ENCODE measurements around the gene PPHLN1. TPM values are rescaled to one million over a fixed set of nuclear protein-coding genes. Genes with fewer than 3 reads are reported as not detected.

Gene PPHLN1
- total and polyA plus RNA-seq, 7 donors, result 25.2 to 66.7 (median 52.3) TPM

DNA sequence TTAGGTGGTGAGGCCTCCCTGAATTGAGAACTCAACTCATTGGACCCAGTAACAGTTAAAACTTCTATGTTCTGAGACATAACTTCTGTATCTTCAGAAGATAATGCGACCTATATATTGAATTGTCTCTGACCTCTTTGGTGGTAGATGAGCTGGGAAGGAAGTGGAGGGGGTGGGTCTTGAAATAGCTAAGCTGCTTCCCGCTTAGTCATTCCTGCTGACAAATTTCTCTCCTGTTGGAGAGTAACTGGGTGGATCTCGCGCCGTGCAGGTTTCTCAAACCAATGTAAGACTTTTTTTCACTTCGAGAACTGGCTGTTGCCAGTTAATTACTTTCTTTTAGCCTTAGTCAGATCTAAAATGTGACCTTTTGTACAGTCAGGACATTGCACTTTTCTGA is 100.8 kb downstream of the PPHLN1 start:
- Histone ChIP-seq H3K9me3 (no peaks in the 10 kb centered on the region), H3K27ac (no peak overlapping the region), H3K4me3 (no peak overlapping the region), H3K4me1 (peaks cover 0 to 7% (median 0%) of the 10 kb centered on the region in 4 donors), H3K36me3 (no peaks in the 10 kb centered on the region), H3K27me3 (no peaks in the 10 kb centered on the region)
- TF ChIP-seq EP300 (IDR thresholded peaks at IDR 0.05) (no peak), POLR2AphosphoS5 (IDR thresholded peaks at IDR 0.05) (no peak), CTCF (IDR thresholded peaks at IDR 0.05) (no peak), POLR2A (IDR thresholded peaks at IDR 0.05) (no peak)
- 90 to 94% methylated on average over 6 of the region's 6 CpGs for WGBS, 2 donors
- intact Hi-C loops (cut with DNase I), result no loop called here
- DNase-seq, result no peak

GRCh38 chr12:42428850-42429249 is 102.9 kb downstream of the PPHLN1 start:
- DNase-seq, result no peak
- Histone ChIP-seq H3K27ac (no peak overlapping the region), H3K4me3 (no peak overlapping the region), H3K9me3 (no peaks in the 10 kb centered on the region), H3K27me3 (no peaks in the 10 kb centered on the region), H3K36me3 (peaks cover 0 to 5% (median 0%) of the 10 kb centered on the region in 4 donors), H3K4me1 (no peaks in the 10 kb centered on the region)
- TF ChIP-seq EP300 (IDR thresholded peaks at IDR 0.05) (no peak), POLR2A (IDR thresholded peaks at IDR 0.05) (no peak), POLR2AphosphoS5 (IDR thresholded peaks at IDR 0.05) (no peak), CTCF (IDR thresholded peaks at IDR 0.05) (no peak)
- 69 to 95% methylated on average over 2 of the region's 2 CpGs for WGBS, 2 donors
- intact Hi-C loops (cut with DNase I), result no loop called here

DNA sequence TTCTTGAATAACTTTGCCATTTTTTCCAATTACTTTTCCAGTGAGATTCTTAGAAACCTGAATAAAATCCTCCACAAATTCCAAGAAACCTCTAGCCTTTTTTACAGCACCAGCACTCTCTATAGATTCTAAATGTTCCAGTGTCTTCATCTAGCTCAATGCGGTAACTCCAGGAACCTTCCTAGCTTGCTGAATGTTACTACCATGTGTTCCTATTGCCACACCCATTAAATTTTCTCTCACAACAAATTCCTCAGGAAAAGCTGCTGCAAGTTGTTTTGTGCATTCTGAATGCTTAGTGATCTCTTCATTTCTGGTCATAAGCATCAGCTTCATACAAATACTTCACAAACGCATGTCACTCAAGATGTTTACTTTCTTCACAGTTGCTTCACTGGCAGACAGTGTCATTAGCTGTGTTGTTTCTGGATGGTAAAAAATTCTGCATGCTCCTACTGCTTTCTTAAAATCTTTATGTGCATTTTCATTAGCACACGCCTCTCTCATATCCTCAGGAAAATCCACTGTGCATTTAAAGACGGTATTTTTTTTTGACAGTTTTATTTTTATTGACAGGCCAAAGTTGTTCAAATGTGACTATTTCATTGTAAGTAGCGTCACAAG is 106.7 kb downstream of the PPHLN1 start:
- TF ChIP-seq CTCF (IDR thresholded peaks at IDR 0.05) (no peak), EP300 (IDR thresholded peaks at IDR 0.05) (no peak), POLR2AphosphoS5 (IDR thresholded peaks at IDR 0.05) (no peak), POLR2A (IDR thresholded peaks at IDR 0.05) (no peak)
- H3K9me3 ChIP-seq, result no peaks in the 10 kb centered on the region
- intact Hi-C loops (cut with DNase I), result no loop called here
- peaks cover 0 to 5% (median 0%) of the 10 kb centered on the region in 4 donors for H3K36me3 ChIP-seq
- no peak for DNase-seq
- WGBS, 2 donors, result 96 to 98% methylated on average over 5 of the region's 5 CpGs
- H3K4me1 ChIP-seq, result no peaks in the 10 kb centered on the region
- H3K27ac ChIP-seq, result no peak overlapping the region
- no peaks in the 10 kb centered on the region for H3K27me3 ChIP-seq
- H3K4me3 ChIP-seq, result no peak overlapping the region

GRCh38 chr12:42440608-42441007 is 114.6 kb downstream of the PPHLN1 start:
- Histone ChIP-seq H3K4me1 (no peaks in the 10 kb centered on the region), H3K4me3 (no peak overlapping the region), H3K36me3 (peaks cover 5 to 43% (median 10%) of the 10 kb centered on the region in 4 donors), H3K27me3 (no peaks in the 10 kb centered on the region), H3K9me3 (peaks cover 0 to 2% (median 0%) of the 10 kb centered on the region in 4 donors), H3K27ac (no peak overlapping the region)
- 96% methylated on average over 11 of the region's 11 CpGs for WGBS, 2 donors
- intact Hi-C loops (cut with DNase I), result no loop called here
- no peak for TF ChIP-seq POLR2AphosphoS5 (IDR thresholded peaks at IDR 0.05)
- TF ChIP-seq CTCF (IDR thresholded peaks at IDR 0.05), result no peak
- no peak for TF ChIP-seq EP300 (IDR thresholded peaks at IDR 0.05)
- TF ChIP-seq POLR2A (IDR thresholded peaks at IDR 0.05), result no peak
- no peak for DNase-seq

DNA sequence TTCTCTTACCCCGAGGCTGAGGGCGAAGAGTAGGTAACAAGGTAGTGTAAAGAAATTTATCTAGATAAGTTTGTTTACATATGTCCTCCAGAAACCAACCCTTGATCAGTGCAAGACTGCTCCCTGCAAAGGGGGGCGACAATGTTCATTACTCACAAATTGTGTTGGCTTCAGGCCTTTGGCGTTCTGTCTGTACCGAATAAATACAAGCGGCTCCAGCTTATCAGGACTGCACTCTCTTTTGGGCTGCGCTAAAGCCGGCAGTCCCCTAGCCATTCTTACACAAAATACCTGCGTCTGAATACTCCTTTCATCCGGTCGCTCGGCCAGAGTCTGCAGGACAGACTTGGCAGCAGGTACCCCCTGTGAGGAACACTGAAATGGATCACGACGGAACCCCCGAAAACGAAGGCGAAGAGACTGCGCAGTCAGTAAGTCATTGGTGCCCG is 116.4 kb downstream of the PPHLN1 start:
- Histone ChIP-seq H3K27me3 (no peaks in the 10 kb centered on the region), H3K4me1 (no peaks in the 10 kb centered on the region), H3K36me3 (peaks cover 5 to 59% (median 14%) of the 10 kb centered on the region in 4 donors), H3K4me3 (no peak overlapping the region), H3K27ac (no peak overlapping the region), H3K9me3 (peaks cover 0 to 2% (median 0%) of the 10 kb centered on the region in 4 donors)
- WGBS, 2 donors, result 91 to 93% methylated on average over 19 of the region's 19 CpGs
- no peak for TF ChIP-seq POLR2A (IDR thresholded peaks at IDR 0.05)
- no peak for TF ChIP-seq CTCF (IDR thresholded peaks at IDR 0.05)
- TF ChIP-seq EP300 (IDR thresholded peaks at IDR 0.05), result no peak
- no peak for TF ChIP-seq POLR2AphosphoS5 (IDR thresholded peaks at IDR 0.05)
- no peak for DNase-seq
- intact Hi-C loops (cut with DNase I), result no loop called here

Data from sigmoid colon (tissue), 7 donors.